Lung (tissue), 12 donors: ENCODE measurements around the gene PLEKHG2. TPM values are rescaled to one million over a fixed set of nuclear protein-coding genes. Genes with fewer than 3 reads are reported as not detected.
A peak's percentile ranks its signal among the peaks of the same experiment; 100 is the strongest.

Source experiments
- ATAC-seq: fragments of 200-7000 bp; cut with Tn5 transposase; one replicate; pipeline ENCODE4 v1.9.1; 2020; ENCODE audit warnings: moderate number of reproducible peaks; ENCODE audit not compliant: insufficient read depth, low FRiP score
- DNase-seq, 3 donors: peaks; one replicate each; pipeline ENCODE4 v3.0.0-alpha.2; 2013 to 2017
- H3K27ac ChIP-seq, 2 donors: one replicate each; pipeline ENCODE4 v1.5.1; 2013; ENCODE audit warnings: mild to moderate bottlenecking in 2 of 2, moderate library complexity in 2 of 2, control low read depth in 1 of 2, inconsistent platforms in 1 of 2, low read depth in 1 of 2, low read length in 1 of 2
- H3K27me3 ChIP-seq, 3 donors: one replicate each; pipeline ENCODE4 v1.5.1; 2013; ENCODE audit warnings: low read length in 2 of 3; ENCODE audit not compliant: control insufficient read depth in 3 of 3, insufficient read depth in 3 of 3
- H3K36me3 ChIP-seq, 4 donors: one replicate each; pipeline ENCODE4 v1.5.1; 2013; ENCODE audit warnings: low read length in 4 of 4, mild to moderate bottlenecking in 1 of 4, moderate library complexity in 1 of 4; ENCODE audit not compliant: control insufficient read depth in 4 of 4, insufficient read depth in 4 of 4
- H3K4me1 ChIP-seq, 5 donors: one replicate each; pipeline ENCODE4 v1.5.1; 2013; ENCODE audit warnings: low read length in 5 of 5, mild to moderate bottlenecking in 2 of 5, moderate library complexity in 1 of 5; ENCODE audit not compliant: control insufficient read depth in 5 of 5, insufficient read depth in 5 of 5
- H3K4me3 ChIP-seq: one replicate; pipeline ENCODE4 v1.5.1; 2013; ENCODE audit warnings: mild to moderate bottlenecking, control low read depth, moderate library complexity
- H3K9ac ChIP-seq, 2 donors: one replicate each; pipeline ENCODE4 v1.5.1; 2013; ENCODE audit warnings: low read length in 2 of 2, control low read depth in 1 of 2; ENCODE audit not compliant: insufficient read depth in 1 of 2
- H3K9me3 ChIP-seq, 4 donors: one replicate each; pipeline ENCODE4 v1.5.1; 2013; ENCODE audit warnings: low read length in 3 of 4, mild to moderate bottlenecking in 1 of 4, moderate library complexity in 1 of 4; ENCODE audit not compliant: control insufficient read depth in 4 of 4, insufficient read depth in 3 of 4
- CTCF ChIP-seq: IDR thresholded peaks from 2 replicates; pipeline ENCODE4 v1.5.1; 2012; ENCODE audit warnings: mild to moderate bottlenecking; ENCODE audit errors: control extremely low read depth, extremely low read depth
- WGBS, 2 donors: extraction: QIAGEN DNeasy Blood & Tissue Kit; methylation state at CpG; one replicate each; pipeline ENCODE4 v1.1.7; 2013; 5-methylcytosine and 5-hydroxymethylcytosine counted together
- polyA plus RNA-seq, 2 donors: library from polyadenylated mRNA; stranded (reverse); fragments of 200-250 nt; gene quantifications; one replicate each; pipeline ENCODE4 v1.2.1, GENCODE V29; 2013
- total RNA-seq, 2 donors: library from RNA; depleted of rRNA in 1 of 2; stranded (reverse); fragments of >200 nt in 1 of 2; gene quantifications; one replicate each; pipeline ENCODE4 v1.2.1, GENCODE V29; 2014 to 2021
- donor health status: control.
- donor health status: control.
- donor health status: Bipolar disorder and iron deficiency.
- donor health status: healthy.
- donor health status: DM: yes; HTN: yes; CAD: no.

PLEKHG2 gene
- total and polyA plus RNA-seq, 4 donors: 15.5 to 52.7 (median 27.2) TPM

- no peak overlapping the region for H3K4me3 ChIP-seq
- H3K9ac ChIP-seq: peak overlapping the region in 1 of 2 donors; percentile 3
- H3K4me1 ChIP-seq: peaks cover 0 to 31% (median 9%) of the 10 kb centered on the region in 5 donors
- 75 to 83% methylated on average over 23 to 27 of the region's 27 CpGs for WGBS, 2 donors
- no peak overlapping the region for H3K27ac ChIP-seq
- H3K36me3 ChIP-seq: peaks cover 4 to 31% (median 25%) of the 10 kb centered on the region in 4 donors
- DNase-seq: no peak
- no peak for TF ChIP-seq CTCF
- no peak for ATAC-seq
- H3K9me3 ChIP-seq: no peaks in the 10 kb centered on the region
- H3K27me3 ChIP-seq: no peaks in the 10 kb centered on the region
Measured at GRCh38 chr19:39416152-39417120, 4.0 kb downstream of the PLEKHG2 start.

DNA sequence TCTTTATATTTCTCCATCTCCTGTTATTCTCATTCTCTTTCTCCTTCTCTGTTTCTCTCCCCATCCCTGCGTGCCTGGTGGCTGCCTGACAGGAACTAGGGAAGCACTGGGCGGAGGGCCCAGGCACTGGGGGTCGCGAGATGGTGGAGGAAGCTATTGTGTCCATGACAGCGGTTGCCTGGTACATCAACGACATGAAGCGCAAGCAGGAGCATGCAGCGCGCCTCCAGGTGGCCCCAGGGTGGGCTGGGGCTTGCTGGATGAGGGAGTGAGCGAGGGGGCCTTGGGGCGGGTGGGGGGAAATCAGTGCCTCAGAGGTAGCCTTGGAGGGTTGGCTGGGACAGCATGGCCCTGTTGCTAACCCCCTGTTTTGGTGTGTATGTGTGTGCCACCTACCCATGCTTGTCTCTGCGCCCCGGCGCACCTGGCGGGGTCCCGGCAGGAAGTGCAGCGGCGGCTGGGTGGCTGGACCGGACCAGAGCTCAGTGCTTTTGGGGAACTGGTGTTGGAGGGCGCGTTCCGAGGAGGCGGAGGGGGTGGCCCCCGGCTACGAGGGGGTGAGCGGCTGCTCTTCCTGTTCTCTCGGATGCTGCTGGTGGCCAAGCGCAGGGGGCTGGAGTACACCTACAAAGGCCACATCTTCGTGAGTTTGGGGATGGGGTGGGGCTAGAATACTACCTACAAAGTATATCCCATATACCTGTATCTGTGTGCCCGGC lies 5.2 kb downstream of the PLEKHG2 start:
- DNase-seq (no peak), ATAC-seq (no peak)
- peaks cover 4 to 37% (median 27%) of the 10 kb centered on the region in 4 donors for H3K36me3 ChIP-seq
- no peak overlapping the region for H3K9ac ChIP-seq
- H3K27ac ChIP-seq: no peak overlapping the region
- no peak overlapping the region for H3K4me3 ChIP-seq
- TF ChIP-seq CTCF: no peak
- H3K9me3 ChIP-seq: no peaks in the 10 kb centered on the region
- WGBS, 2 donors: 70 to 89% methylated on average over 30 of the region's 30 CpGs
- peaks cover 0 to 24% (median 9%) of the 10 kb centered on the region in 5 donors for H3K4me1 ChIP-seq
- no peaks in the 10 kb centered on the region for H3K27me3 ChIP-seq

DNA sequence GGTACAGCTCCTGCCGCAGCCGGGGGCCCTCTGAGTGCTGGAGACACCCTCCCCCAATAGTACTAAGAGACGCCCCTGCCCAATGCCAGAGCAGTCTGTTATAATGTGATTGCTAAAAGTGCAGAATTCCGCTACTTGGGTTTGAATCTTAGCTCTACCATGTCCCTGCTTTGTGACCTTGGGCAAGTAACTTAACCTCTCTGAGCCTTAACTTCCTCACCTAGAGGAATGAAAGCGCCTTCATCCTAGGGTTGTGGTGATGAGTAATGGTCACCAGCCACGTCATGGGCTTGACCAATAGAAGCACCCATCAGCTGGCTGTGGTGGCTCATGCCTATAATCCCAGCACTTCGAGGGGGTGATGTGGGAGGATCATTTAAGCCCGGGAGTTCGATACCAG lies 6.5 kb downstream of the PLEKHG2 start:
- H3K4me3 ChIP-seq: no peak overlapping the region
- no peak for TF ChIP-seq CTCF
- ATAC-seq: no peak
- WGBS, 2 donors: 79 to 86% methylated on average over 9 of the region's 9 CpGs
- no peaks in the 10 kb centered on the region for H3K9me3 ChIP-seq
- no peak for DNase-seq
- H3K9ac ChIP-seq: no peak overlapping the region
- peaks cover 4 to 42% (median 32%) of the 10 kb centered on the region in 4 donors for H3K36me3 ChIP-seq
- H3K27ac ChIP-seq: no peak overlapping the region
- no peaks in the 10 kb centered on the region for H3K27me3 ChIP-seq
- H3K4me1 ChIP-seq: peaks cover 0 to 24% (median 9%) of the 10 kb centered on the region in 5 donors
